GM18498 (cell line): ENCODE data around the gene FSCN2.

ENCODE experiments used
- ATAC-seq: cut with Tn5 transposase; IDR thresholded peaks from one replicate; pipeline ENCODE4 v1.9.1; 2021; ENCODE audit warnings: mild to moderate bottlenecking, moderate library complexity; ENCODE audit not compliant: unreplicated experiment

FSCN2 gene

GRCh38 chr17:81538651-81539570 is 10.7 kb downstream of the FSCN2 start:
- ATAC-seq, result no peak

GRCh38 chr17:81539571-81539900 is 11.4 kb downstream of the FSCN2 start:
- ATAC-seq, result no peak

- ATAC-seq, result no peak
These were observed 11.9 kb downstream of the FSCN2 start for GRCh38 chr17:81539961-81540675.

GRCh38 chr17:81540676-81541027 is 12.5 kb downstream of the FSCN2 start:
- no peak for ATAC-seq

- ATAC-seq, result no peak
These were observed 12.9 kb downstream of the FSCN2 start for GRCh38 chr17:81541123-81541522.

- ATAC-seq, result no peak
These were observed 14.5 kb downstream of the FSCN2 start for GRCh38 chr17:81542431-81543338.

GRCh38 chr17:81543339-81543675 is 15.1 kb downstream of the FSCN2 start:
- no peak for ATAC-seq

GRCh38 chr17:81543756-81544155 is 15.6 kb downstream of the FSCN2 start:
- no peak for ATAC-seq

GRCh38 chr17:81544281-81544974 is 16.3 kb downstream of the FSCN2 start:
- no peak for ATAC-seq

- no peak for ATAC-seq
These were observed 17.2 kb downstream of the FSCN2 start for GRCh38 chr17:81545160-81545949.

GRCh38 chr17:81546906-81547613 is 18.9 kb downstream of the FSCN2 start:
- no peak for ATAC-seq

GRCh38 chr17:81547614-81547982 is 19.4 kb downstream of the FSCN2 start:
- ATAC-seq, result no peak

- no peak for ATAC-seq
These were observed 20.9 kb downstream of the FSCN2 start for GRCh38 chr17:81549031-81549557.

GRCh38 chr17:81549826-81550225 is 21.6 kb downstream of the FSCN2 start:
- ATAC-seq, result no peak

GRCh38 chr17:81550285-81550684 is 22.1 kb downstream of the FSCN2 start:
- no peak for ATAC-seq

- ATAC-seq, result no peak
These were observed 22.8 kb downstream of the FSCN2 start for GRCh38 chr17:81550830-81551457.

- ATAC-seq, result peak; percentile 31
These were observed 23.5 kb downstream of the FSCN2 start for GRCh38 chr17:81551458-81552243.
